Upper lobe of left lung (tissue), 6 donors: ENCODE results near the gene KMT2B. TPM values are rescaled to one million over a fixed set of nuclear protein-coding genes. Genes with fewer than 3 reads are reported as not detected.
A peak's percentile ranks its signal among the peaks of the same experiment; 100 is the strongest.

Source experiments
- ATAC-seq, 2 donors: fragments of 200-7000 bp; cut with Tn5 transposase; one replicate each; pipeline ENCODE4 v1.9.1; 2022; ENCODE audit warnings: mild to moderate bottlenecking in 2 of 2, moderate library complexity in 2 of 2; ENCODE audit not compliant: low FRiP score in 2 of 2
- DNase-seq, 2 donors: peaks; one replicate each; pipeline ENCODE4 v3.0.0-alpha.2; 2019 to 2020
- H3K27ac ChIP-seq, 4 donors: fragments of 200-600 bp; sonication (generic); one replicate each; pipeline ENCODE4 v1.5.1; 2016 to 2019
- H3K27me3 ChIP-seq, 4 donors: fragments of 200-600 bp; sonication (generic); one replicate each; pipeline ENCODE4 v1.5.1; 2017 to 2019
- H3K36me3 ChIP-seq, 4 donors: fragments of 200-600 bp; sonication (generic); one replicate each; pipeline ENCODE4 v1.5.1; 2016 to 2019
- H3K4me1 ChIP-seq, 4 donors: fragments of 200-600 bp; sonication (generic); one replicate each; pipeline ENCODE4 v1.5.1; 2018 to 2019
- H3K4me3 ChIP-seq, 4 donors: fragments of 200-600 bp; sonication (generic); one replicate each; pipeline ENCODE4 v1.5.1; 2017 to 2019; ENCODE audit warnings: mild to moderate bottlenecking in 2 of 4, moderate library complexity in 1 of 4
- H3K9me3 ChIP-seq, 4 donors: fragments of 200-600 bp; sonication (generic); one replicate each; pipeline ENCODE4 v1.5.1; 2018 to 2019
- CTCF ChIP-seq, 6 experiments: fragments of 450-650 bp in 4 of 6; fragments of 200-600 bp in 2 of 6; sonication (generic) in 2 of 6; IDR thresholded peaks; one replicate each; pipeline ENCODE4 v1.5.1; 2016 to 2019; ENCODE audit warnings: antibody characterized with exemption in 6 of 6
- EP300 ChIP-seq, 4 donors: sonication (generic); formaldehyde crosslinking; IDR thresholded peaks; one replicate each; pipeline ENCODE4 v1.5.1; 2017; ENCODE audit warnings: antibody characterized with exemption in 4 of 4, control low read depth in 2 of 4
- POLR2A ChIP-seq, 4 donors: fragments of 450-650 bp; IDR thresholded peaks; one replicate each; pipeline ENCODE4 v1.5.1; 2016 to 2017; ENCODE audit warnings: antibody characterized with exemption in 4 of 4, mild to moderate bottlenecking in 2 of 4
- POLR2AphosphoS5 ChIP-seq, 2 donors: sonication (generic); formaldehyde crosslinking; IDR thresholded peaks; one replicate each; pipeline ENCODE4 v1.5.1; 2017; ENCODE audit warnings: antibody characterized with exemption in 2 of 2
- WGBS, 2 donors: methylation state at CpG; one replicate each; pipeline ENCODE4 v1.1.5; 2017 to 2018; 5-methylcytosine and 5-hydroxymethylcytosine counted together
- total RNA-seq, 6 donors: library from RNA; depleted of rRNA in 4 of 6; stranded (reverse); fragments of >200 nt in 4 of 6; gene quantifications; one replicate each; pipeline versions ENCODE4 v1.1.0 to v1.2.1, GENCODE V29; 2016 to 2021
- donor health status: DM: no; HTN: no; CAD: no; lungs with moderate emphysema.
- donor health status: DM: no; HTN: yes; CAD: no; lungs with severe emphysema.

KMT2B gene
- total RNA-seq, 6 donors from 2014 or later: 23.3 to 70.2 (median 37.3) TPM

DNA sequence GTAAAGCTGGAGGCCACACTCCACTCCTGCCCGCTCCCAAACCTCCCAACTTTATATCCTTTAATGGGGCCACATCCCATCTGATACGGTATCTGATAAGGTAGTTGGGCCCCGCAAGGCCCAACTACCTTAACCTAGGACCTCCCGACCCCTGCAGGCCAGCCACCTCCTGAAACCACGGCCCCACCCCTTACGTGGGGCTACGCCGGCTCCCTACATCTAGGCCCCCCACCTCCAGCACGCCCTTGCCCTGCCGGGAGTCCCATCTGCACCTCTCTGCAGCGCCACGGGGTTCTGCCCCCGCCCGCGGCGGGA is 22.3 kb downstream of the KMT2B start:
- ATAC-seq (no peak), DNase-seq (no peak)
- Histone ChIP-seq H3K4me3 (peak overlapping the region; percentile 60 to 77 (median 69)), H3K27ac (peak overlapping the region; percentile 77 to 89 (median 84)), H3K9me3 (no peaks in the 10 kb centered on the region), H3K4me1 (peaks cover 21 to 47% (median 35%) of the 10 kb centered on the region in 4 donors), H3K27me3 (no peaks in the 10 kb centered on the region), H3K36me3 (peaks cover 8 to 43% (median 31%) of the 10 kb centered on the region in 4 donors)
- WGBS, 2 donors: 6 to 9% methylated on average over 5 to 14 of the region's 16 CpGs
- TF ChIP-seq CTCF (IDR thresholded peaks at IDR 0.05): no peak
- no peak for TF ChIP-seq POLR2A (IDR thresholded peaks at IDR 0.05)
- TF ChIP-seq POLR2AphosphoS5 (IDR thresholded peaks at IDR 0.05): no peak
- no peak for TF ChIP-seq EP300 (IDR thresholded peaks at IDR 0.05)

- H3K27me3 ChIP-seq: no peaks in the 10 kb centered on the region
- H3K4me1 ChIP-seq: peaks cover 21 to 47% (median 35%) of the 10 kb centered on the region in 4 donors
- H3K9me3 ChIP-seq: no peaks in the 10 kb centered on the region
- peak in 3 of 4 donors; percentile 44 to 90 (median 51) for TF ChIP-seq EP300 (IDR thresholded peaks at IDR 0.05)
- TF ChIP-seq POLR2A (IDR thresholded peaks at IDR 0.05): peak in 2 of 4 donors; percentile 27 to 64
- TF ChIP-seq POLR2AphosphoS5 (IDR thresholded peaks at IDR 0.05): peak; percentile 81 to 87
- peak in 4 of 6 experiments; percentile 16 to 41 (median 20) for TF ChIP-seq CTCF (IDR thresholded peaks at IDR 0.05)
- H3K36me3 ChIP-seq: peaks cover 2 to 37% (median 28%) of the 10 kb centered on the region in 4 donors
- peak overlapping the region; percentile 79 to 91 (median 88) for H3K27ac ChIP-seq
- ATAC-seq (peak; percentile 90 to 96), DNase-seq (peak; percentile 97 to 99)
- WGBS, 2 donors: 1% methylated on average over 43 to 55 of the region's 63 CpGs
- H3K4me3 ChIP-seq: peak overlapping the region; percentile 68 to 77 (median 74)
Observed at GRCh38 chr19:35740423-35741202, 22.8 kb downstream of the KMT2B start.

DNA sequence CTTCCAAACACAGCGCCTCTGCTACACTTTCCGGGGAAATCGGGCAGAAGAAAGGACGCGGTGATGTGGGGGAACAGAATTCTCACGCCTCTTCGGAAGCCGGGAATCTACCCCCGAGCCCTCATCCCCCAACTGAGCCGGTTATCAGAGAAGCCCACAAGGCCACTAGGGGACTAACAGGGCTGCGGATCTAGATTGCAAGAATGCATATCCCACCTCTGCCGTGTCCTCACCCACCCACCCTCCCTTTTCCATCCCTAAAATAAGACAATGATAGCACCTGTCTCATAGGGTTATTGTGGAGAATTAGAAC is 23.4 kb downstream of the KMT2B start:
- Histone ChIP-seq H3K9me3 (no peaks in the 10 kb centered on the region), H3K4me1 (peaks cover 24 to 53% (median 39%) of the 10 kb centered on the region in 4 donors), H3K36me3 (peaks cover 2 to 35% (median 26%) of the 10 kb centered on the region in 4 donors), H3K27me3 (no peaks in the 10 kb centered on the region), H3K4me3 (peak overlapping the region; percentile 68 to 77 (median 74)), H3K27ac (peak overlapping the region; percentile 79 to 91 (median 88))
- peak in 1 of 2 donors; percentile 19 for DNase-seq
- ATAC-seq: no peak
- WGBS, 2 donors: 7 to 21% methylated on average over 3 to 9 of the region's 12 CpGs
- TF ChIP-seq EP300 (IDR thresholded peaks at IDR 0.05) (no peak), POLR2AphosphoS5 (IDR thresholded peaks at IDR 0.05) (no peak), POLR2A (IDR thresholded peaks at IDR 0.05) (no peak), CTCF (IDR thresholded peaks at IDR 0.05) (peak in 1 of 6 experiments; percentile 3)

- no peaks in the 10 kb centered on the region for H3K9me3 ChIP-seq
- H3K27me3 ChIP-seq: no peaks in the 10 kb centered on the region
- DNase-seq (peak in 1 of 2 donors; percentile 73), ATAC-seq (no peak)
- TF ChIP-seq POLR2A (IDR thresholded peaks at IDR 0.05): peak in 1 of 4 donors; percentile 52
- no peak for TF ChIP-seq EP300 (IDR thresholded peaks at IDR 0.05)
- peak in 1 of 2 donors; percentile 24 for TF ChIP-seq POLR2AphosphoS5 (IDR thresholded peaks at IDR 0.05)
- no peak for TF ChIP-seq CTCF (IDR thresholded peaks at IDR 0.05)
- peaks cover 2 to 24% (median 16%) of the 10 kb centered on the region in 4 donors for H3K36me3 ChIP-seq
- peak within 1 kb of the TSS in 3 of 4 donors; percentile 68 to 77 (median 70) for H3K4me3 ChIP-seq
- 60 to 77% methylated on average over 9 of the region's 9 CpGs for WGBS, 2 donors
- peaks cover 30 to 60% (median 45%) of the 10 kb centered on the region in 4 donors for H3K4me1 ChIP-seq
- H3K27ac ChIP-seq: peak within 1 kb of the TSS; percentile 79 to 91 (median 88)
Observed at GRCh38 chr19:35742121-35742724, 24.4 kb downstream of the KMT2B start, which contains the start of gene IGFLR1. Gene IGFLR1, minus strand, starts transcription at chr19:35742452. Its CDS starts 1,272 bp downstream, at chr19:35741180.
